HT1080 (cell line): ENCODE data around the gene PSEN1. TPM values are rescaled to one million over a fixed set of nuclear protein-coding genes. Genes with fewer than 3 reads are reported as not detected.

Source experiments
- DNase-seq: peaks from one replicate; pipeline ENCODE4 v3.0.0-alpha.2; 2015; ENCODE audit warnings: low read depth
- total RNA-seq: library from RNA; depleted of rRNA; stranded (reverse); fragments of >200 nt; shearing (Covaris generic); gene quantifications from 2 replicates; pipeline ENCODE4 v1.2.3, GENCODE V29; 2014

PSEN1 gene
- total RNA-seq, 1 experiment from 2014 or later: 27.0 TPM

DNA sequence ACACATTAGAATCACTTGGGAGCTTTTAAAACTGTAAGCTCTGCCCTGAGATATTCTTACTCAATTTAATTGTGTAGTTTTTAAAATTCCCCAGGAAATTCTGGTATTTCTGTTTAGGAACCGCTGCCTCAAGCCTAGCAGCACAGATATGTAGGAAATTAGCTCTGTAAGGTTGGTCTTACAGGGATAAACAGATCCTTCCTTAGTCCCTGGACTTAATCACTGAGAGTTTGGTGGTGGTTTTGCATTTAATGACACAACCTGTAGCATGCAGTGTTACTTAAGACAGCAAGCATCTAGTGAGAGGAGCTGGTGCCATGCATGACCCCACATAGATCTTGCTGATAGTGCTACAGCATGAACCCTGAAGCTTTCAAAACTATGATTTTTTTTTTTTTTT lies 81.1 kb downstream of the PSEN1 start:
- DNase-seq: no peak

DNA sequence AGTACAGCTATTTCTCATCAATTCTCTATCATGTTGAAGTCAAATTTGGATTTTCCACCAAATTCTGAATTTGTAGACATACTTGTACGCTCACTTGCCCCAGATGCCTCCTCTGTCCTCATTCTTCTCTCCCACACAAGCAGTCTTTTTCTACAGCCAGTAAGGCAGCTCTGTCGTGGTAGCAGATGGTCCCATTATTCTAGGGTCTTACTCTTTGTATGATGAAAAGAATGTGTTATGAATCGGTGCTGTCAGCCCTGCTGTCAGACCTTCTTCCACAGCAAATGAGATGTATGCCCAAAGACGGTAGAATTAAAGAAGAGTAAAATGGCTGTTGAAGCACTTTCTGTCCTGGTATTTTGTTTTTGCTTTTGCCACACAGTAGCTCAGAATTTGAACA lies 83.8 kb downstream of the PSEN1 start:
- DNase-seq: no peak

DNA sequence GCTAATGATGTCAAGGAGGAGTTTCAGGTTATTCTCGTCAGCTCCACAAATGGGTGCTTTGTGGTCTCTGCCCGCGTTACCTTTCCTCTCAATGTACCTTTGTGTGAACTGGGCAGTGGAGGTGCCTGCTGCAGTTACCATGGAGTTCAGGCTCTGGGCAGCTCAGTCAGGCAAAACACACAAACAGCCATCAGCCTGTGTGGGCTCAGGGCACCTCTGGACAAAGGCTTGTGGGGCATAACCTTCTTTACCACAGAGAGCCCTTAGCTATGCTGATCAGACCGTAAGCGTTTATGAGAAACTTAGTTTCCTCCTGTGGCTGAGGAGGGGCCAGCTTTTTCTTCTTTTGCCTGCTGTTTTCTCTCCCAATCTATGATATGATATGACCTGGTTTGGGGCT lies 84.3 kb downstream of the PSEN1 start:
- DNase-seq: no peak

DNA sequence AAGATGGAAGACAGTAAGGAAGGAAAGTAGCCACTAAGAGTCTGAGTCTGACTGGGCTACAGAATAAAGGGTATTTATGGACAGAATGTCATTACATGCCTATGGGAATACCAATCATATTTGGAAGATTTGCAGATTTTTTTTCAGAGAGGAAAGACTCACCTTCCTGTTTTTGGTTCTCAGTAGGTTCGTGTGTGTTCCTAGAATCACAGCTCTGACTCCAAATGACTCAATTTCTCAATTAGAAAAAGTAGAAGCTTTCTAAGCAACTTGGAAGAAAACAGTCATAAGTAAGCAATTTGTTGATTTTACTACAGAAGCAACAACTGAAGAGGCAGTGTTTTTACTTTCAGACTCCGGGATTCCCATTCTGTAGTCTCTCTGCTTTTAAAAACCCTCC lies 85.6 kb downstream of the PSEN1 start:
- no peak for DNase-seq

DNA sequence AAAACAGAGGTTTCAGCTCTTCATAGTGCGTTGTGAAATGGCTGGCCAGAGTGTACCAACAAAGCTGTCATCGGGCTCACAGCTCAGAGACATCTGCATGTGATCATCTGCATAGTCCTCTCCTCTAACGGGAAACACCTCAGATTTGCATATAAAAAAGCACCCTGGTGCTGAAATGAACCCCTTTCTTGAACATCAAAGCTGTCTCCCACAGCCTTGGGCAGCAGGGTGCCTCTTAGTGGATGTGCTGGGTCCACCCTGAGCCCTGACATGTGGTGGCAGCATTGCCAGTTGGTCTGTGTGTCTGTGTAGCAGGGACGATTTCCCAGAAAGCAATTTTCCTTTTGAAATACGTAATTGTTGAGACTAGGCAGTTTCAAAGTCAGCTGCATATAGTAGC lies 86.7 kb downstream of the PSEN1 start:
- DNase-seq: no peak

DNA sequence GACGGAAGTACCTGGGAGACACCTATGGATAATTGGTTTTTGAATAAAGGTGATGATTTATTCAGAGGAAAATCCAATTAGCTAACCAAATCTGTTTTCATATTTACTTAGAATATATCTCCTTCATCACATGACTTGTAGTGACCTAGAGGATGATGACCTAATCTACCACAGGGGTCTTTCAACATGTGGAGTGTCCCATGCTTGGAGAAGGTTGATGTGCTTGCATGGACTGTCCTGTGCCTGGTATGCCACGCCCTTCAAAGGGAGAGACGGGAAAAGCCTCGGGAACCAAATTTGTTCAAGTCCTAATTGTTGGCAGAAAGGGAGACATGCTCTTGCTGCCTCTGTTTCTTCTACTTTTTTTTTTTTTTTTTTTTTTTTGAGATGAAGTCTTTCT lies 89.2 kb downstream of the PSEN1 start:
- no peak for DNase-seq

DNA sequence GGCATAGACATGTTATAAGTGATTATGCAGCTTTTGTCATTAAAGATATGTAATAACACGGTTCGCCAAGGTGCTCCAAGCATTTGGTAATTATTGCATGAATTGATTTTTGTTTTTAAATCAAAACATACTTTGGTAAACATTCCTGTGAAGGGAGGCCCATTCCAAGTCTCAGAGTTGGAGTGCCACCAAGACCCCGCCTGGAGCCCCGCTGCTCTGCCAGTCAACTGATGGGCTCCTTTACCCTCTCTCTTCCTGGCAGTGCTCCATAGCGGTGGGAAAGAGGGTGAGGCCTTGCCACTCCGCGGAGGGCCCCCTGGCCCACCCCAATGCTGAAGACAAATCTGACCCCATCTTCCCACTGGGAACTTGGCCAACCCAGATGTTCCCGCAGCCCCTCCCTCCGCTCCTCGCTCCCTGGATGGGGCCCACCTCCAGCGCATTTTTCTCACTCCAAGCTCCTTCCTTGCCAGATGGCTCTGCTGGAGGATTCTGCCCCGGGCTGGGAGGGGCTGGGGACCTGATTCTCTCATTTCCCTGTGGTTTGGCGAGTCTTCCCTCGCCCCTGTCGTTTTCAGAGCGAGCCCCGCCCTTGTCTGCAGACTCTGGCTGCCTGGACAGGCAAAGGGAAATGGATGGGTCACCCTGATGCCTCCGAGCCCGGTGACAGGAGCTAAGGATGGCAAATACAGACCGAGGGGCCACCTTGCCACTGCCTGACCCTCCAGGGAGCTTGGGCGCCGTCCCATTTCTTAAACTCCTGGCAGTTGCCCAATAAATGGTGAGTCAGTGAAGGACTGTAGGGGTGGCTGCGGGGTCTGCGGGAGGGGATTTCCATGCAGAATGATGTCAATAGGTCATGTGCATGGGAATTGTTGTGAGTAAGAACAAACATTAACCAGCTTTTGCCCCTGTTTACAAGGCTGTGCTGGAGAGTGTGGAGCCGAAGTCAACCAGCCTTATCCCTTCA lies 91.8 kb downstream of the PSEN1 start:
- DNase-seq: peak; percentile 86

DNA sequence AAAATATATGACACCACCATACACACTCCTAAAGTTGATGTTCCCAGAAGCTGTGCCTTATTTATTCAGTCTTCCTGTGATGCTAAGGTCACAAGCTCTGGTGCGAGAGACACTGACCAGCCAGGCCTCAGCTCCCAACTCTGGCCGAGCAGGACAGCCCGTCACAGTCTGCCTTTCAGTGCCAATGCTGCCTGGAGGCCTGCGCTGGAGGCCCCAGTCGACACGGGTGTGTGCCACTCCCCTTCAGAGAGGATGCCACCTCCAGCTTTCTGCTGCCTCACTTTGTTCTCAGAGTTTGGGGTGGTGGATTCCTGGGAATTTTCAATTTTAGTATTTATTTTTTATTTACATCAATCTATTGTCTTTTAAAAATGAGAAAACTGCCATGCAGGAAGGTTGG lies 93.7 kb downstream of the PSEN1 start:
- no peak for DNase-seq

DNA sequence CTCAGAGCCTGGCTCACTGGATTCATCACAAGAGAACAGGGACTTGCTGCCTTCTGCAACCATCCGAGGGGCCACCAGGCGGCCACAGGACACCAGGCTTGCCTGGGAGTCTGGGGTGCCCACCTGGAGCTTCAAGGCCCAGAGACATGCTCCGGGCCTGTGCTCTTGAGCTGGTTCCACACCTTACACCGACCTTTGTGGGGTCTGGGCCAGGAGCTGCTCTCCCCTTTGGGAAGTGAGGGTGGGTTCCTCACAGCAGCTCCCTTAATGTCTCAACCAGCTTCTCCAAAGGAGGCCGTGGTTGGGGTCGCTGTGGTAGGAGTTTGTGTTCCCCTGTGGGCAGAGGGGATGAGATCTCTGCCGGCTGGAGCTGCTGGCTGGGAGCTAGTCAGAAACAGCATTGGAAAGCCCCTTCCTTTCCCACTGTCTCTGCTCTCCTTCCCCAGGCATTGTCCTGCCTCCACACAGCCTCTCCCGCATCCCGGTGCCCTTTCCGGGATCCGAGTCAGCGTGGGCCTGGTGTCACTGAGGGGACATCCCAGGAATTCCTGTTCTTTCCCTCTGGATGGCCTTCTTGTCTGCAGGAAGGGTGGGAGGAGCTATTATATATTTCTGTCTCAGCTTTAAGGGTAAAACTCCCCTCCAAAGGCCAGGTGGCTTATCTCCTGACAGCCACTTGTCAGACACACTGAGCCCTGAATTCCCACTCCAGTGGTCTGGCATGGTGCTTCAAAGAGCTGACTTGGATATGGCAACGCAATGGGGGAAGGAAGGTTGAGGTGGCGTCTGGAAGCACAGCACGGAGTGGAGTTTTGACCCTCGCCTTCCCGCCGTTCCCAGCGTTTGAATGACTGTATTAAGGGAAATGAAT lies 95.9 kb downstream of the PSEN1 start:
- DNase-seq: no peak

DNA sequence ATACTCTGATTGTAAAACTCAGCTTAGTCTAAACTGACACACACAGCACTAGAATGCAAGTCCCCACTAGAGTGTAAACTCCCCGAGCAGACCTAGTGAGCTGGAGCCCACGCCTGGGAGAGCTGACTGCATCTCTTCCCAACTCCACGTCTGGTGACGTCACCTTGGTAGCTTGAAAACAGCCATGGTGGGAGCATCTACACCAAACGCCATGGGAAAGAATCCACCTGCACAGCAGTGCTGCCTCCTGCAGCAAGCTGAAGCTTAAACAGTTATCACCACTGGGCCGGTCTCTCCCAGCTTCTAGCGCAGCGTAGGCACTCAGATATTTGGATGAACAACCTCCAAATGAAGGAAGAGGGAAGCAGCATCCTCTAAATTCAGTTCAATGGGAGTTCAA lies 96.7 kb downstream of the PSEN1 start:
- DNase-seq: no peak

DNA sequence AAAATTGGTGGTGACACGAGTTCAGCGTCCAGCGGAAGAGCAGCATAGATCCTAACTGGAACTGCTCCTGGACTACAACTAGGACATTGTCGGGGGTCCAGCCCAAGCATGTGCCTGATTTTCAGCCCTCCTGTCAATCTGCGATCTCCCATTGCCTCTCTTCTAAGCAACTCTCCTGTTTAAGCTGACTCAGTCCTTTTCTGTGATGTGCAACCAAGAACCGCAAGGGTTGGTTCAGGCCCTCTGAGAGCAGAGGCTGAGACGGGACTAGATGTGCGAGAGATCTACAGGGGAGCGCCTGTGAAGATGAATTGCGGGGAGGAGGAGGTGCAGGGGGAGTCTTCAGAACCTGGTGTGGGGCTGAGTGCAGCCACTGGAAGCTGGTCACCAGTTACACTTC lies 97.3 kb downstream of the PSEN1 start:
- DNase-seq: no peak

DNA sequence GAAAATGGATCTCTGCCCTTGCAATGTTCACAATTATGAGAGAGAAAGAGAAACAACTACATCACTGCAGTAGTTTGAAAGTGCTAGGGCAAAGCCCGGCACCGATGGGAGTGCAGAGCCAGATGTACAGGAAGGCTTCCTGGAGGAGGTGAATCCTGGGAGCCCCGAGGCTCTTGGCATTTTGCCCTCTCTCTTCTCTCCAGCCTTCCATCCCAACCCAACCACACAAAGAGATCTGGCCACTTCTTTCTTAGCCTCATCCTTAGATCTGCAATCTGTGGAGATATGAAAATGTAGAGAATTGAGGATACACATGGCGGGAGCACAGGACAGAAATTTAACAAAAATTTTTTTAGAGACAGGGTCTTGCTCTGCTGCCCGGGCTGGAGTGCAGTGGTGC lies 97.7 kb downstream of the PSEN1 start:
- no peak for DNase-seq

DNA sequence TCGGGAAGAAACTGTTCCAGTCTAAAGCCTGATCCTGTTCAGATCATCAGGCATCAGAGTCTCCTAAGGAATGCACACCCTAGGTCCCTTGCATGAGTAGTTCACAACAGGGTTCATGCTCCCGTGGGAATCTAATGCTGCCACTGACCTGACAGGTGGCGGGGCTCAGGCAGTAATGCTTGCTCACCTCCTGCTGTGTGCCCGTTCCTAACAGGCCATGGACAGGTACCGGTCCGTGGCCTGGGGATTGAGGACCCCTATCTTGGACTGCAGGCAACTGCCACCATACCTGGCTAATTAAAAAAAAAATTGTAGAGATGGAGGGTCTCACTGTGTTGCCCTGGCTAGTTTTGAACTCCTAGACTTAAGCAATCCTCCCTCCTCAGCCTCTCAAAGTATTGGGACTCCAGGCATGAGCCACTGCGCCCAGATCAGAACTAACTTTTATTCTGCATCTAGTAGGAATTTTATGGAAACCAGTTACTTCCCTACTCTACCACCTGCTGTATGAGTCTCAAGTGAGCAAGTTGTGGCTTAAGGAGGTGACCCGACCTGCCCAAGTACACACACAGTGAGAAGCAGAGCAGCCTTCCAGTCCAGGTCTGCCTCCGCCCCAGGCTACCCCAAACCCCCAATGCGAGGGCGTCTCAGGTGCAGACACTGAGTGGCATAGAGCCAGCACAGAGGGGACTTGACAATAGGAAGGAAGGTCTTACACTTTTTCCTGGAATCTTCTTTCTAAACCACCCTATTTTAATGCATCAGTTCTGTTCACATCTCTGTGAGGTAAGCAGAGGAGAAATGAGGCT lies 98.5 kb downstream of the PSEN1 start:
- DNase-seq: no peak

DNA sequence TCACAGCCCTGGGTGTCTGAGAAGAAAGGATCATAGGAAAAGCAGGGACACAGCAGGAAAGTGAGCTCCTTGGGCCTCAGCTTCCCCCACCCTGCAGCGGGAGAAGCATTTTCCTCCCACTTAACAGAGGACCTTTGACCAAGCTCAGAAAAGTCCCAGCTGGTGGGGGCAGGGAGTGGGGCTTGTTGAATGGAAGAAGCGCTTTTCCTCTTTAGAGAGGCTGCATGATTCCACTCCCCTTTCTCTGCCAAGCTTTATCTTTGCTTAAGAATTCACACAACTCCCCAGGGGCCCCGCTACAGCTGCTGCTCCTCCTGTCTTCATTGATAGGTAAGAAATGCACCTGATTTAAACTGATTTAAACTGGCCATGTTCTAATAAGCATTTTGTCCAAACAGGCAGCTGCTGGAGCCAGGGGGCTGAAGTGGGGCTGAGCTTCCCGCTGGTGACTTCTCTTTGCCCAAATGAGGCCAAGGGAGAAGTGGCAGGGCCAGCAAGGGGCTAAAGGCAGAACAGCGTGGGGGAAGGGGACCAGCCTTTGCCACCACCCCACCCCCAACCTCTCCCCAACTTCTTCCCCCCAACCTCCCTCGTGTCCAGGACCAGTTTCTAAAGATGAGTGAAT lies 99.3 kb downstream of the PSEN1 start:
- DNase-seq: no peak

DNA sequence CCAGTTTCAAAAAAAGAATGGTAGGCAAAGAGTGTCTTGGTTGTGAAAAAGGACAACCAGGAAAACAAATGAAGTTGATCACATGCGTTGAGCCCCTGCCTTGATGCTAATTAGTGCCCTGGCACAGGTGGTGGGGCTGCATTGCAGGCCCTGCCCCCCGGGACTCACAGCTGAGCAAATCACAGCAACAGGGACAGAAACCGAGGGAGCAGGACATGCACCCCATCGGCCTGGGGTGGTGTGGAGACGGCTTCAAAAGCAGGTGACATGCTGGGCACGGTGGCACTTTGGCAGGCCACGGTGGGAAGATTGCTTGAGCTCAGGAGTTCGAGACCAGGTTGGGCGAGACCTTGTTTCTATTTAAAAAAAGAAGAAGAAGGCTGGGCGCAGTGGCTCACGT lies 99.8 kb downstream of the PSEN1 start:
- DNase-seq: no peak

DNA sequence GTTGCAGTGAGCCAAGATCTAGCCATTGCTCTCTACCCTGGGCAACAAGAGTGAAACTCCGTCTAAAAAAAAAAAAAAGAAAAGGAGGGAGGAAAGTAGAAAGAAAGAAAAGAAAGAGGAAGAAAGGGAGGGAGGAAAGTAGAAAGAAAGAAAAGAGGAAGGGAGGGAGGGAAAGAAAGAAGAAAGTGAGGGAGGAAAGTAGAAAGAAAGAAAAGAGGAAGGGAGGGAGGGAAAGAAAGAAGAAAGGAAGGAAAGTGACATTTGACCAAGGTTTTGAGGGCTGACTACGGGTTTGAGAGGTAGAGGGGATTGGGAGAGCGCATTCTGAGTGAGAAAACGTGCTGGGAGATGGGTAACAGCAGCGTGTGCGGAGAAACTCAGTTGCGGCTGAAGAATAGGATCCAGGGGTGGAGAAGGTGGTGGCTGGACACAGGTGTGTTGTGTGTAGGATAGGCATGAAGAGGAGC lies 100.5 kb downstream of the PSEN1 start:
- no peak for DNase-seq

DNA sequence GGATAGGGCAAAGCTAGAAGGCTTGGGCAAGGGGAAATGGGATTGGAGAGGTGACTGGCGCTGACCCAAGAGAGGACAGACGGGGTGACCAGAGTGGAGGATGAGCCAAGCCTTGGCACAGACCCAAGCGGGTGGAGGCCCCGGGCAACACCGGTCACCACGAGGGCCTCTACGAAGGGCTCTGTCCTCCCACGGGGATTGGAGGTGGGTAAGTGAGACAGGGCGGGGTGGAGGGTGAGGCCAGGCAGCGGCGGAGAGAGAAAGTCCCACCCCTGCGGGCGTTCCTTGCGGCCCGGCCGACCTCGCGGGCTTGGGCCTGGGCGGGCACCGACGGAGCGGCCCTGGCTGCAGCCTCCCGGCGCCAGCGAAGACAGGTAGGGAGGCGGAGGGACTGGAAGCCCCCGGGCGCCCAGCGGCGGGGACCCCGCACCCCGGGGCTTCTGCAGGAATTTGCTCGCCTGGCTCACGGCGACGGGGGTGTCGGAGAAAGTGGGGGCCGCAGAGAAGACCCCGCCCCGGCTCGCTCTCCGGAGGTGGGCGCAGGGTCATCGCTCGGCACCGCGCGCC lies 101.0 kb downstream of the PSEN1 start, which contains the start of gene PAPLN:
TSS of gene PAPLN (plus strand) at position 288 of the 567 bp plus-strand sequence. CDS start 2,273 bp downstream, outside the sequence.
- DNase-seq: no peak

DNA sequence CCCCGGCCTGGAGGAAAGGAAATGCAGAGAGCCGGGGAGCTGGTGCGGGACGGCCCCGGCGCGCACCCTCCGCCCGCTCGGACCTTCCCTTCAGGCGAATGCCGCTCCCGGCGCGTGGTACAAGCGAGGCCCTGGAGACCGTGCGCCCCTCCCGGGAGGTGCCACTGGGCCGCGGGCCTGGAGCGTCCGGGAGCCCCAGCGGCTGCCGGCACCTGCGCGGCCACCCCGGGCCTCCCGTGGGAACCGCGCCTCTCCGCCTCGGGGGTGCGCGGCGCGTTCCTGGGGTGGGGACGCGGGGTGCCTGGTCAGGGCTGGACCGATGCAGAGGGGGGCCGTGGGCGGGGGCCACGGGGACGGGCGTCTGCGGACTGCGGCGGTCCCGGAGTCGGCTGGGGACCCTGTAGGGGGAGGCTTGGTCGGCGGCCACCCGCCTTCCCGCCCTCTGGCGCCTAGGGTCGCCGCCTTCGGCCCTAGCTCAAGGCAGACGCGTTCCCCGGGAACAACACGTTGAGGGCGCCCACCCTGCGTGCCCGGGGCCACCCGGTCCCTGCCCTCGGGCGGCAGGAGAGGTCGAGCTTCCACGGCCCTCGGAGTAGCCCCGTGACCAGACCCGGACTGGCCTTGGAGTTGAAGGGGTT lies 101.6 kb downstream of the PSEN1 start:
- DNase-seq: no peak

DNA sequence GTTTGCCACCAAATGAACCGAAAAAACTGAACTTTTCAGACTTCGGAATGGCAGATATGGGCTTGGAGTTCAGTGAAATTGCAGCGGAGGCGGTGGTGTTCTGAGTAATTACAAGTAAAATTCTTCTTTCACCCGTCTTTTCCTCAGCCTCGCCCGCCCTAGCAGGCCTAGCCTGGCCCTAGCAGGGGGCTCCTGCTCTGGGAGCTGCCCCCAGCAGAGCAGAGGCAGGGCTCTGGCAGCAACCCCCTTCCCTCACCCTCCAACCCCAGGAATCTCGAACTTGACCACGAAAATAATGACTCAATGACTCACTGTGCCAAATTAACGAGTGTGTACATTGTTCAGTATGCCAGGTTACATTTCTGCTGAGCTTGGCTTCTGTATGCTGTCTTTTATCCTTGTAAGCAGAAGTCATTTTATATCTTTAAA lies 102.1 kb downstream of the PSEN1 start:
- peak; percentile 75 for DNase-seq

DNA sequence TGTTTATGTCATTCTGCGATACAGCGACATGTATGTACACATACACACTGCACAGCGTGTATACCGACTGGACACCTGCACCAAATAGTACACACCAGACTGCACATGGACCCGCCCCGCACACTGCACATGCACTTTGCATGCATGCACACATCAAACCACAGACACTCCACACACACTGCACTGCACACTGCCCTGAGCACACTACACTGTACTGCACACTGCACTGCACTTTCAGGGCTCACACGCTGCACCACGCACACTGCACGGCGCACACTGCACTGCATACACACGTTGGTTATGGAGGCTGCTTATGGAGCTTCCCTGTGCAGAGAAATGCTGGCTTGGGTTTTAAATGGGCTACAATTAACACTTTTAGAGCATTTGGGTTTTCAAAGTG lies 102.6 kb downstream of the PSEN1 start:
- DNase-seq: no peak
